Breast epithelium (tissue), 4 donors: ENCODE results near the gene POMP. TPM values are rescaled to one million over a fixed set of nuclear protein-coding genes. Genes with fewer than 3 reads are reported as not detected.
A peak's percentile ranks its signal among the peaks of the same experiment; 100 is the strongest.

Source experiments
- DNase-seq, 2 donors: peaks; one replicate each; pipeline ENCODE4 v3.0.0-alpha.2; 2019; ENCODE audit warnings: low spot score in 2 of 2
- H3K27ac ChIP-seq, 2 donors: fragments of 200-600 bp; sonication (generic) in 1 of 2; one replicate each; pipeline ENCODE4 v1.5.1; 2016 to 2019; ENCODE audit warnings: mild to moderate bottlenecking in 1 of 2
- H3K27me3 ChIP-seq, 2 donors: fragments of 200-600 bp; sonication (generic) in 1 of 2; one replicate each; pipeline versions ENCODE4 v1.5.1 to v1.6.0; 2017 to 2019; ENCODE audit warnings: control low read depth in 1 of 2, mild to moderate bottlenecking in 1 of 2
- H3K36me3 ChIP-seq: fragments of 200-600 bp; one replicate; pipeline ENCODE4 v1.5.1; 2019
- H3K4me1 ChIP-seq, 2 donors: fragments of 200-600 bp; sonication (generic); one replicate each; pipeline ENCODE4 v1.5.1; 2016 to 2019; ENCODE audit warnings: control low read depth in 1 of 2
- H3K4me3 ChIP-seq, 3 donors: fragments of 200-600 bp; sonication (generic); 1 replicate in 2 of 3; 2 replicates in 1 of 3; pipeline ENCODE4 v1.5.1; 2016 to 2019; ENCODE audit warnings: mild to moderate bottlenecking in 3 of 3, moderate library complexity in 2 of 3
- H3K9me3 ChIP-seq, 2 donors: fragments of 200-600 bp; sonication (generic) in 1 of 2; one replicate each; pipeline ENCODE4 v1.5.1; 2016 to 2019; ENCODE audit warnings: control low read depth in 1 of 2
- CTCF ChIP-seq, 3 donors: fragments of 450-650 bp; IDR thresholded peaks; one replicate each; pipeline ENCODE4 v1.5.1; 2016 to 2017; ENCODE audit warnings: antibody characterized with exemption in 3 of 3, mild to moderate bottlenecking in 3 of 3, moderate library complexity in 3 of 3
- POLR2A ChIP-seq: fragments of 450-650 bp; IDR thresholded peaks from one replicate; pipeline ENCODE4 v1.6.1; 2016; ENCODE audit warnings: antibody characterized with exemption, mild to moderate bottlenecking, moderate library complexity
- POLR2AphosphoS5 ChIP-seq, 3 donors: sonication (generic); formaldehyde crosslinking; IDR thresholded peaks; one replicate each; pipeline ENCODE4 v1.6.1; 2017; ENCODE audit warnings: antibody characterized with exemption in 3 of 3
- intact Hi-C: fragments of 100-400 bp; cut with DNase I; formaldehyde crosslinking; loops from one replicate; pipeline ENCODE4 v1.15.1; 2023; ENCODE audit warnings: low total_unique reads
- total RNA-seq, 3 donors: library from RNA; depleted of rRNA; stranded (reverse); fragments of >200 nt; gene quantifications; one replicate each; pipeline ENCODE4 v1.1.0, GENCODE V29; 2016

The POMP gene
- total RNA-seq = 10 to 100 TPM; 47.3 to 72.5 (median 65.5) TPM

- peak; percentile 82 to 89 for DNase-seq
- intact Hi-C loops = loop anchor here (5.0 kb wide), 1 partner anchor 482 kb away; no protein-coding TSS in a partner anchor
- H3K36me3 ChIP-seq = no peaks in the 10 kb centered on the region
- H3K4me3 ChIP-seq = peak within 1 kb of the TSS; percentile 66 to 98 (median 92)
- H3K4me1 ChIP-seq = peaks cover 0 to 12% of the 10 kb centered on the region in 2 donors
- no peaks in the 10 kb centered on the region for H3K9me3 ChIP-seq
- H3K27me3 ChIP-seq = no peaks in the 10 kb centered on the region
- TF ChIP-seq POLR2A = peak; percentile 97
- TF ChIP-seq POLR2AphosphoS5 (IDR thresholded peaks at IDR 0.05) = peak; percentile 99 to 100 (median 99)
- TF ChIP-seq CTCF (IDR thresholded peaks at IDR 0.05) = no peak
- H3K27ac ChIP-seq = peak within 1 kb of the TSS; percentile 90 to 98
Observed at GRCh38 chr13:28658796-28659620, at the start of gene POMP. POMP (plus strand) TSS chr13:28659130; CDS start chr13:28659185, 55 bp downstream.

- no peaks in the 10 kb centered on the region for H3K4me1 ChIP-seq
- no peaks in the 10 kb centered on the region for H3K36me3 ChIP-seq
- no peak overlapping the region for H3K27ac ChIP-seq
- no peaks in the 10 kb centered on the region for H3K27me3 ChIP-seq
- no peaks in the 10 kb centered on the region for H3K9me3 ChIP-seq
- no peak for DNase-seq
- intact Hi-C loops = no loop called here
- TF ChIP-seq CTCF (IDR thresholded peaks at IDR 0.05) (no peak), POLR2AphosphoS5 (IDR thresholded peaks at IDR 0.05) (no peak), POLR2A (no peak)
- H3K4me3 ChIP-seq = no peak overlapping the region
Observed at GRCh38 chr13:28609381-28609780, 49.5 kb upstream of the POMP start.

- H3K9me3 ChIP-seq = no peaks in the 10 kb centered on the region
- intact Hi-C loops = no loop called here
- H3K4me3 ChIP-seq = no peak overlapping the region
- no peaks in the 10 kb centered on the region for H3K36me3 ChIP-seq
- no peaks in the 10 kb centered on the region for H3K27me3 ChIP-seq
- TF ChIP-seq POLR2A (no peak), POLR2AphosphoS5 (IDR thresholded peaks at IDR 0.05) (no peak), CTCF (IDR thresholded peaks at IDR 0.05) (no peak)
- no peaks in the 10 kb centered on the region for H3K4me1 ChIP-seq
- no peak overlapping the region for H3K27ac ChIP-seq
- DNase-seq = no peak
Observed at GRCh38 chr13:28609926-28610325, 49.0 kb upstream of the POMP start.

- no peak overlapping the region for H3K4me3 ChIP-seq
- no peak for DNase-seq
- TF ChIP-seq POLR2AphosphoS5 (IDR thresholded peaks at IDR 0.05) = no peak
- no peak for TF ChIP-seq POLR2A
- no peak for TF ChIP-seq CTCF (IDR thresholded peaks at IDR 0.05)
Observed at GRCh38 chr13:28610996-28611395, 47.9 kb upstream of the POMP start.

GRCh38 chr13:28611654-28612131 lies 47.2 kb upstream of the POMP start:
- no peak for DNase-seq
- no peaks in the 10 kb centered on the region for H3K4me1 ChIP-seq
- H3K27ac ChIP-seq = no peak overlapping the region
- intact Hi-C loops = no loop called here
- no peaks in the 10 kb centered on the region for H3K27me3 ChIP-seq
- H3K9me3 ChIP-seq = no peaks in the 10 kb centered on the region
- TF ChIP-seq POLR2AphosphoS5 (IDR thresholded peaks at IDR 0.05) (no peak), POLR2A (no peak), CTCF (IDR thresholded peaks at IDR 0.05) (no peak)
- H3K4me3 ChIP-seq = no peak overlapping the region
- no peaks in the 10 kb centered on the region for H3K36me3 ChIP-seq

More at GRCh38 chr13:28610996-28611395, 47.9 kb upstream of the POMP start:
- intact Hi-C loops = no loop called here
- Histone ChIP-seq H3K4me1 (no peaks in the 10 kb centered on the region), H3K9me3 (no peaks in the 10 kb centered on the region), H3K36me3 (no peaks in the 10 kb centered on the region), H3K27me3 (no peaks in the 10 kb centered on the region), H3K27ac (no peak overlapping the region)
